ENCODE measurements around the gene HSPE1.
"Not testable (repeated sequence)": the region's sequence is repeated elsewhere in the genome, so short reads cannot be mapped to it uniquely, and the experiment has no call there.

Gene HSPE1

DNA sequence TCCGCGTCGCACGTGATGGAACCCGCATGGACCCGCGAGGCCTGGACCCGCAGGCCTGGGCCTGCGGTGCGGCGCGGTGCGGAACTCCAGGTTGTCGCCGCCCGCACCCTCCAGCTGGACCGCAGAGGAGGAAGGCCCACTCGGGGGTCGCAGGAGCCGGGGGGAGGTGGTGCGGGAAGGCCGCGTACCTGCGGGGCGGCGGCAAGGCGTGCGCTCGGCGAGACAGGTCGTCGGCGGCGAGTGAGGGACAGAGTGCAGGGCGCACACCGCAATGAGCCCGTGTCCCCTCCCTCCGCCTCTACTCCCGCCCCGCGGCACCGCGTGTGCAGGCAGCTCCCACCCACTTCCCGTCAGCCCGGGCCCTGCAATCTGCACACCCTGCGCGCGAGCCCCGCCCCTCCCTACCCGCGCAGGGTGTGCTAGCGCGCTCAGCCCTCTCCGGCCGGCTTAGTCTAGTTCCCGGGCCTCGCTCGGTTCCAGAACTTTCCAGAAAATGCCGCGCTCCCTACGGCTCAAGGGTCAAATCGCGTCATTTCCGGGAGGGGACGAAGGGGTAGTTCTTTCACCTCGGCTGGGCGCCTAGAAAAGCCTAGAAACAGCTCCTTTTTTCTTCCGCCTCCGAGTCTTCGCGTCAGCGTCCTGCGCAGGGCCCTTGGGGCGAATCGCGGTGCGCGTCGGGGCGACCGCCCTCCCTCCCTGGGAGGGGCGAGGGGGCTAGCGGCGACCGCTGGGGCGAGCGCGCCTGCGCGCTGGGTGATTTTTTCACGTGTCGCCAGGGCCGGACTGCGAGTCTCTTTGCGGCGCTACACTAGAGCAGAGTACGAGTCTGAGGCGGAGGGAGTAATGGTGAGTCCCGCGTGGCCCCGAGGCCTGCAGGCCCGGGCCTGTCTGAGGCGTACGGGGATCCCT is at the start of gene HSPE1, which contains the start of gene HSPD1:
Gene HSPE1 (plus strand): TSS at position 786 of the 909 bp plus-strand sequence. CDS start 58 bp downstream, at position 844.
Gene HSPD1 (minus strand): TSS at position 247 of the 909 bp plus-strand sequence. CDS start 992 bp downstream, outside the sequence.
- TF ChIP-seq CTCF (IDR thresholded peaks at IDR 0.05): no peak
- DNase-seq (ENCODE audit: low spot score): peak; percentile 99
- Histone ChIP-seq H3K27ac (peak within 1 kb of the TSS; percentile 95 to 97), H3K4me3 (peak within 1 kb of the TSS; percentile 93)

DNA sequence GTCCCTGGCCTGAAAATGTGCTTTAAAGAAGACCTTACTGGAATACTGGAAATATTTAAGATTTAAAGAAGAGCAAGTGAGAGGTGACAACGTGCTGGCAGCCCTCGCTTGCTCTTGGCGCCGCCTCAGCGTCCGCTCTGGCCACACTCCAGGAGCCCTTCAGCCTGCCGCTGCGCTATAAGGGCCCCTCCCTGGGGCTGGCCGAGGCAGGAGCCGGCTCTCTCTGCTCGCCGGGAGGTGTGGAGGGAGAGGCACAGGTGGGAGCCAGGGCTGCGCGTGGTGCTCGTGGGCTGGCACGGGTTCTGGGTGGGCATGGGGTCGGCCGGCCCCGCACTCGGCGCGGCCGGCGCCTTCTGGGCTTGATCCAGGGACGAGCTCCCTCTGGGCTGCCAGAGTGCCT is 49.7 kb upstream of the HSPE1 start:
- DNase-seq (ENCODE audit: low spot score): no peak
- no peak for TF ChIP-seq CTCF (IDR thresholded peaks at IDR 0.05)
- no peak overlapping the region for H3K27ac ChIP-seq
- no peak overlapping the region for H3K4me3 ChIP-seq

- not testable (repeated sequence) for H3K27ac ChIP-seq; H3K4me3 ChIP-seq; DNase-seq (ENCODE audit: low spot score)
Observed at GRCh38 chr2:197450935-197451358, 49.2 kb upstream of the HSPE1 start.

DNA sequence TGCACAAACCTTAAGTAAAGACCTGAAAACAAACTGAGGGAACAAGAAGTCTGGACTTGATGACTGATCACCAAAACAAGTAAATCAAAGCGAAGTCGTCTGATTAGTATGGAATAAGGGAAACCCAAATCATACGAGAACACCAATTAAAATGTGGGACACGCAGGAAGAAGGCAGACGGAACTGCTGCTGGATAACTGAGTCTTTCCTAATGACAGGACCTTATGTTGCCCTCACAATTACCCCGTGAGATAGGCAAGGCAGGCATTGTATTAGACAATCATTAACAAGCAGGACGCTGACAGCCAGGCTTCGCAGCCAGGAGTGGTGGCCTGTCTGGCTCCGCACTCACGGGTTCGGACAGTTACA is 47.4 kb upstream of the HSPE1 start:
- Histone ChIP-seq H3K4me3 (peak overlapping the region; percentile 86), H3K27ac (peak overlapping the region; percentile 91 to 98)
- TF ChIP-seq CTCF (IDR thresholded peaks at IDR 0.05): no peak
- no peak for DNase-seq (ENCODE audit: low spot score)

DNA sequence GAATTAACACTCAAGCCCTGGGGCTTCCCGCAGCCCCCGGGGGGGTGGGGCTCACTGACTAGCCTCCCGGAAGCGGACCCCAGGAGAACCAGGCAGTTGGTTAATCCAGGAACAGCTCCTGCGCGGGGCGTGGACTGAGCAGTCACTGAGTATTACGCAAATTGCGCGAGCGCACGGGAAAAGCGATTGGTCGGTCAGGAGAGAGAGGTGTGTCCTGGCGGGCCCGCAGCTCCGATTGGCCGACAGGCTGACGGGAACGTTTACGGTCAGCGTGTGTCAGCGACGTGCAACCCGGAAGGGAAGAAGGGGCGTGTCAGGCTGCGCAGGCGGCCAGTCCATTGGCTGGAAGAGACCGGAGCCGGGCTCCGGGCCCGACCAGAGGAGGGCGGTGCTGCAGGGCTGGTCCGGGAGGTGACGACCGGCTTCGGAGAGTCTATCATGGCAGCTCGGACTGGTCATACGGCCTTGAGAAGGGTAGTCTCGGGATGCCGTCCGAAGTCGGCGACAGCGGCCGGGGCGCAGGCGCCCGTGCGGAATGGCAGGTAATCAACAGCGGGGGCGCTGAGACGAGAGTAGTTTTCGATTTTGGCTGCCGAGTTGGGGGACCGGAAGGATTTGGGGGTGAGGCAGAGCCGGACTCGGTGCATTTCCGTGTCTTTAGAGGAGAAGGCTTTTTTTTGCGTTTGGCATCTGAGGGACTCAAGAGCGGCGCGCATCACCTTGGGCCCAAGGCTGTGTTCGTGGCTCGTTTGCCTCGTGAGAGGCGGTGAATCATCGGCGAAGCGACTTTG is 46.9 kb upstream of the HSPE1 start, which contains the start of gene COQ10B:
Gene COQ10B (plus strand): TSS at position 430 of the 791 bp plus-strand sequence. CDS start 9 bp downstream, at position 439.
- TF ChIP-seq CTCF (IDR thresholded peaks at IDR 0.05): no peak
- H3K4me3 ChIP-seq: peak within 1 kb of the TSS; percentile 86
- DNase-seq (ENCODE audit: low spot score): peak; percentile 100
- peak within 1 kb of the TSS; percentile 98 to 99 for H3K27ac ChIP-seq

- peak overlapping the region; percentile 86 for H3K4me3 ChIP-seq
- no peak for TF ChIP-seq CTCF (IDR thresholded peaks at IDR 0.05)
- peak overlapping the region; percentile 98 to 99 for H3K27ac ChIP-seq
- no peak for DNase-seq (ENCODE audit: low spot score)
Observed at GRCh38 chr2:197453914-197454398, 46.2 kb upstream of the HSPE1 start.

DNA sequence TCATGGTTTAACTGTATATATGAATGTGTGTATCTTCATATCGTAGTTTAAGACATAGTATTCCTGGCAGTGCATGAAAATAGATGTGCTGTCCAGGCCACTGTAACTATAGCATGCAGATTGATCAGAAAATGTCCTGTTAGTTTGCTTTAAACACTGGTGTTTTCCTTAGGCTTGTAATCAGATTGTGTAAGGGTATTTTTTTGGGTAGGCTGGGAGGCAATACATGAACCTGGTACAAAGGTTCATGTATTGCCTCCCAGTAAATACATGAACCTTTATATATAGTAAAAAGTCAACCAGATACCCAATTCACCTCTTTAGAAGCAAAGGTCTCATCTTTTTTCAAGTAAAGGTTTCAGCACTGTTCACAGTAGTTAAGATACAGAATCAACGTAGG is 45.3 kb upstream of the HSPE1 start:
- Histone ChIP-seq H3K27ac (peak overlapping the region in 1 of 2 donors; percentile 99), H3K4me3 (peak overlapping the region; percentile 86)
- TF ChIP-seq CTCF (IDR thresholded peaks at IDR 0.05): no peak
- DNase-seq (ENCODE audit: low spot score): no peak

All from coronary artery (tissue), 2 donors.